ENCODE results near the gene FAM187B. TPM values are rescaled to one million over a fixed set of nuclear protein-coding genes. Genes with fewer than 3 reads are reported as not detected.

Gene FAM187B
- total and polyA plus RNA-seq, 2 of the 8 experiments (the other 6 are each of a cell fraction or from before 2014, with no cell fraction given): not detected

GRCh38 chr19:35214766-35215422 lies 13.6 kb downstream of the FAM187B start:
- no peak overlapping the region for H3K56ac ChIP-seq (replicated peaks; ENCODE audit: insufficient read length, low read depth, low read length)
- ChIA-PET CTCF (ENCODE audit: partially characterized antibody) (interaction anchor here (1.2 to 1.8 kb wide), 4 partner anchors 10 to 74 kb away, joined by 3 to 9 read pairs (median 6); partner anchors contain the start of gene FXYD5), POLR2A (ENCODE audit: partially characterized antibody) (interaction anchor here (0.9 to 1.3 kb wide), 3 partner anchors 11 to 73 kb away, joined by 3 to 5 read pairs (median 4); no protein-coding TSS in a partner anchor)
- H4K91ac ChIP-seq (replicated peaks; ENCODE audit: insufficient read length, low read length): no peak overlapping the region
- no peak overlapping the region for H3K4me3 ChIP-seq (ENCODE audit: extremely low read depth in 1 of 4, insufficient read depth in 2 of 4, low read depth in 3 of 4, low read length in 4 of 4)
- H2AFZ ChIP-seq (ENCODE audit: low read length): no peak overlapping the region
- no peak overlapping the region for H3K9ac ChIP-seq (replicated peaks in 1 of 4; ENCODE audit: extremely low read depth in 1 of 4, low read depth in 3 of 4, low read length in 3 of 4)
- no peaks in the 10 kb centered on the region for H3K79me1 ChIP-seq (ENCODE audit: low read depth, low read length)
- no peak overlapping the region for H2AK5ac ChIP-seq (ENCODE audit: low read depth, low read length)
- no peak overlapping the region for H4K8ac ChIP-seq (ENCODE audit: extremely low read depth, insufficient read depth, low read length)
- H3K23me2 ChIP-seq (ENCODE audit: low read depth, low read length): no peaks in the 10 kb centered on the region
- H3K9me3 ChIP-seq (ENCODE audit: insufficient read depth in 2 of 2, low read depth in 1 of 2, low read length in 1 of 2): peaks cover 4 to 7% of the 10 kb centered on the region in 2 experiments
- H2BK120ac ChIP-seq (replicated peaks; ENCODE audit: low read depth, low read length): no peak overlapping the region
- no peak overlapping the region for H3K27ac ChIP-seq (ENCODE audit: low read depth, low read length)
- no peak overlapping the region for H3K18ac ChIP-seq (ENCODE audit: extremely low read depth, low read length)
- H2BK5ac ChIP-seq (ENCODE audit: low read depth, low read length): no peak overlapping the region
- FAIRE-seq (no peak), DNase-seq (ENCODE audit: low read depth in 1 of 2, low spot score in 2 of 2) (no peak)
- H3K4me1 ChIP-seq (replicated peaks in 1 of 4; ENCODE audit: control insufficient read depth in 3 of 4, insufficient read depth in 4 of 4, low read length in 3 of 4): no peaks in the 10 kb centered on the region; a peak in 2 of 7 replicates
- H3K4me2 ChIP-seq (ENCODE audit: insufficient read depth in 1 of 2, low read depth in 2 of 2, low read length in 2 of 2): no peak overlapping the region
- peak overlapping the region; percentile 72; the same call in 1 of the 2 replicates for H2BK15ac ChIP-seq (ENCODE audit: low read length)
- no peaks in the 10 kb centered on the region for H3K36me3 ChIP-seq (ENCODE audit: control insufficient read depth in 2 of 4, insufficient read depth in 4 of 4, low read length in 3 of 4)
- H3K4ac ChIP-seq (replicated peaks; ENCODE audit: insufficient read length, low read depth, low read length): no peak overlapping the region
- no peaks in the 10 kb centered on the region for H3K27me3 ChIP-seq (replicated peaks in 1 of 4; ENCODE audit: control insufficient read depth in 3 of 4, extremely low read depth in 1 of 4, insufficient read depth in 3 of 4, low read length in 3 of 4)
- H4K5ac ChIP-seq (ENCODE audit: insufficient read length, low read depth, low read length): no peak overlapping the region
- TF ChIP-seq POLR2AphosphoS5 (IDR thresholded peaks at IDR 0.05; ENCODE audit: low read depth, low read length): no peak
- TF ChIP-seq TEAD4 (IDR thresholded peaks at IDR 0.05; ENCODE audit: low read depth, low read length): no peak
- no peak for TF ChIP-seq GABPA (IDR thresholded peaks at IDR 0.05; ENCODE audit: borderline replicate concordance, insufficient read depth, low read length)
- TF ChIP-seq GTF2F1 (IDR thresholded peaks at IDR 0.05; ENCODE audit: borderline replicate concordance, low read depth, low read length): no peak
- TF ChIP-seq BACH1 (IDR thresholded peaks at IDR 0.05; ENCODE audit: low read length): no peak
- no peak for TF ChIP-seq SIN3A (conservative IDR thresholded peaks at IDR 0.05 in 1 of 2, IDR thresholded peaks at IDR 0.05 in 1 of 2; ENCODE audit: low read depth in 1 of 2, low read length in 2 of 2)
- no peak for TF ChIP-seq TBP (IDR thresholded peaks at IDR 0.05; ENCODE audit: low read depth, low read length)
- H3K14ac ChIP-seq (ENCODE audit: insufficient read length): no peak overlapping the region
- H2BK20ac ChIP-seq (ENCODE audit: low read length): no peak overlapping the region
- WGBS, 2 experiments (ENCODE audit: extremely low coverage in 1 of 2, insufficient coverage in 1 of 2, insufficient read length in 1 of 2, insufficient replicate concordance in 2 of 2, low coverage in 1 of 2, low lambda C conversion rate in 2 of 2, missing lambda C conversion rate in 1 of 2): 82% methylated on average over 7 of the region's 7 CpGs; no CpG with 5 or more reads in 1 of the 2 experiments
- no peaks in the 10 kb centered on the region for H4K20me1 ChIP-seq (replicated peaks in 1 of 2; ENCODE audit: control insufficient read depth in 1 of 2, insufficient read depth in 2 of 2, low read length in 2 of 2)
- H3K79me2 ChIP-seq (ENCODE audit: control insufficient read depth in 1 of 2, insufficient read depth in 2 of 2, low read length in 2 of 2): no peaks in the 10 kb centered on the region
- H3K23ac ChIP-seq (ENCODE audit: insufficient read length): no peak overlapping the region
- H2BK12ac ChIP-seq (ENCODE audit: low read depth, low read length): no peak overlapping the region
